Endothelial cell of hepatic sinusoid (primary cell): ENCODE data around the gene GFER.
"Not testable (repeated sequence)": the region's sequence is repeated elsewhere in the genome, so short reads cannot be mapped to it uniquely, and the experiment has no call there.

Source experiments
- in situ Hi-C: cut with HindIII; loops from 2 replicates; pipeline ENCODE4 v1.10.0; 2017; ENCODE audit warnings: low sequenced_read_pairs

GFER gene

GRCh38 chr16:1953734-1954133 lies 30.3 kb upstream of the GFER start:
- in situ Hi-C loops, result loop anchor here (10.0 kb wide), 1 partner anchor 211 kb away; no protein-coding TSS in a partner anchor

GRCh38 chr16:1957434-1958142 lies 26.4 kb upstream of the GFER start:
- in situ Hi-C loops, result loop anchor here (10.0 kb wide), 1 partner anchor 207 kb away; no protein-coding TSS in a partner anchor

DNA sequence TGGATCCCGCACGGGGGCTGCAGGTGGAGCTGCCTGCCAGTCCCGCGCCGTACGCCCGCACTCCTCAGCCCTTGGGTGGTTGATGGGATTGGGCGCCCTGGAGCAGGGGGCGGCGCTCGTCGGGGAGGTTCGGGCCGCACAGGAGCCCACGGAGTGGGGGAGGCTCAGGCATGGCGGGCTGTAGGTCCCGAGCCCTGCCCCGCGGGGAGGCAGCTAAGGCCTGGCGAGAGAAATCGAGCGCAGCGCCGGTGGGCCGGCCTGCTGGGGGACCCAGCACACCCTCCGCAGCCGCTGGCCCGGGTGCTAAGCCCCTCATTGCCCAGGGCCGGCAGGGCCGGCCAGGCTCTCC lies 25.9 kb upstream of the GFER start:
- in situ Hi-C loops, result loop anchor here (10.0 kb wide), 1 partner anchor 207 kb away; no protein-coding TSS in a partner anchor

GRCh38 chr16:1958715-1959268 lies 25.2 kb upstream of the GFER start:
- in situ Hi-C loops, result loop anchor here (10.0 kb wide), 1 partner anchor 206 kb away; no protein-coding TSS in a partner anchor

- in situ Hi-C loops, result loop anchor here (10.0 kb wide), 1 partner anchor 205 kb away; no protein-coding TSS in a partner anchor
These were observed 24.5 kb upstream of the GFER start, which contains the start of gene NDUFB10 for GRCh38 chr16:1959269-1960039. Gene NDUFB10, plus strand, starts transcription at chr16:1959538. Its CDS starts 87 bp downstream, at chr16:1959625.

GRCh38 chr16:1960665-1961630 lies 23.0 kb upstream of the GFER start:
- in situ Hi-C loops, result no loop called here

GRCh38 chr16:1961651-1962067 lies 22.3 kb upstream of the GFER start:
- in situ Hi-C loops, result no loop called here

- in situ Hi-C loops, result not testable (repeated sequence)
These were observed 21.5 kb upstream of the GFER start for GRCh38 chr16:1962161-1963153.

DNA sequence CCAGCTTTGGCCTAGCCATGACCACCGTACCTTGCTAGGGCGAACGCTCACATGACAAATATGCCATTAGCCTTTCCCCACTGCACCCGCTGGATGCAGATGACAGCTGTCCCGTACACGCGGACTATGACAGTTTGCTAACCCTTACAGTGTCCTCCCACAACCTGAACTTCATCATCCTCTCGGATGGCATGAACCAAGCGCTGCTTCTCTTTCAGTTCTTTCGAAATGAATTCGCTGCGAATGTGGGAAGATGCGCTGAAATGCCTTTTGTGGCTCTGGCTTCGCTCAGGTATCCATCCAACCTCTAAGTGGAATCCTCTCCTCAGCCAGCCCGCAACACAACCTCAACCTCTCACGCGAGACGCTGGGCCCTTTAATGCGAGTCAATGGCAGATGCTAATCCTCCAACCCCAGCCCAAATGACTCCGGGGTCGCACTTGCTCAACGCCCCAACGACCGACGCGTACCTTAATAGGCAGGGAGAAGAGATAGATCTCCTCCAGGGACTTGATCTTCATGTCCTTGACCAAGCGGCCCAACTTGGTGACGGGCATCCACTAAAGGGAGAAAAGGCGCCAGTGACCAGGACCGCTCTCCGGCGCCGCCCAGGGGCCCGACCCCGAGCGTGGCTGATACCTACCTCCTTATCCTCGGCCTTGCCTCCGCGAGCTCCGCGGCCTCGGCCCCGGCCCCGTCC lies 20.0 kb upstream of the GFER start:
- in situ Hi-C loops, result no loop called here

DNA sequence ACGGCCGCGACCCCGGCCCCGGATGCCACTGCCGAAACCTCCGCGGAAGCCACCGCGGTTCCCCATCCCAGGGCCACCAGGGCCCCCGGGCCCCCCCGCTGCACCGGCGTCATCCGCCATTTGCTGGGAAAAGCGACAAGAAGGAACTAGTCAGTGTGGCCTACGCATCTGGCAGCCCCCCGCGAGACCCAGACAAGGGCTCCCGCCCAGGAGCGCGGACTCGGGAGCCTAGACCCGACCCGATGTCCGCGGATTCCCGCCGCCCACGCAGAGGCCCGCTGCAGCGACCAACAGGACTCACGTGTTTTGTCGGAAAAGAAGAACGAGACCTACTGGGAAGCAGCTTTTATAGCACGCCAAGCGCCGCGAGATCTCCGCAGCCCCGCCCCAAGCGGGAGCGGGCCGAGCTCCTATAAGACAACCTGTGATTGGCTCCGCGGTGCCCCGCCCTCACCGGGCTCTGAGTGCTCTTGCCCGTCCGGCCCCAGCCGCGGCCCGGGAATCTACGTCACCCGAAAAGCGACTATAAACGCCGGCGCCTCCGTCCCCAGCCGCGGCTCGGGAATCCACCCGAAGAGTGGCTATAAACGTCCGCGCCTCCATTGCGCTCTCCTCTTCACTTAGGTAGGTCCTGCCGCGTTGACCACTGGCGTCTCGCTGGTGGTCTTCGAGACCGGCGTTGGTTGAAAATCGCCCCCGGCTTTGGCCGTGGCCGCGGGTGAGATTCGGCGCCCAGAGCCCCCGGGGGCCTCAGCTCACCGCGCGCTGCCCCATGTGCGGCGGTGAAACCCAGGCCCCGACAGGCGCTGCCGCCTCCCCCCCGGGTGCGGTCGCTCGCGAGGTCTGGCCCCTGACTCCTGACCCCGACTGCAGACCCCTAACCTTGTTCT lies 19.2 kb upstream of the GFER start, which contains the start of gene RPS2:
Gene RPS2, minus strand, starts transcription at position 321 of the 890 bp plus-strand sequence. Its CDS starts 201 bp downstream, at position 120.
- in situ Hi-C loops, result loop anchor here (5.0 kb wide), 1 partner anchor 73 kb away; no protein-coding TSS in a partner anchor

- in situ Hi-C loops, result loop anchor here (5.0 kb wide), 1 partner anchor 72 kb away; no protein-coding TSS in a partner anchor
These were observed 18.5 kb upstream of the GFER start for GRCh38 chr16:1965396-1966001.

DNA sequence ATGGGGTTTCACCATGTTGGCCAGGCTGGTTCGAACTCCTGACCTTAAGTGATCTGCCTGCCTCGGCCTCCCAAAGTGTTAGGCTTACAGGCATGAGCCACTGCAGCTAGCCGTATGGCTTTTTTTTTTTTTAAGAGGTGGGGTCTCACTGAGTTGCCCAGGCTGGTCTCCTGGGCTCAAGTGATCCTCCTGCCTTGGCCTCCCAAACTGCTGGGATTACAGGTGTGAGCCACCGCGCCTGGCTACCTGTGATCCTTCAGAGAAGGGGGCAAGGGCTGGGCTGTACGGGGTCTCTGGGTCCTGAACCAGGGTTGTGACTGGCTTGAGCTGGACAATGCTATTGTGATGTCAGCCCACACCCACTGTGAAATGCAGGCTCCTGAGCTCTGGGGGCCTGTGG lies 17.5 kb upstream of the GFER start, which contains the start of gene RNF151:
Gene RNF151, plus strand, starts transcription at position 397 of the 400 bp plus-strand sequence. CDS start 26 bp downstream, outside the sequence.
- in situ Hi-C loops, result loop anchor here (5.0 kb wide), 1 partner anchor 71 kb away; no protein-coding TSS in a partner anchor

DNA sequence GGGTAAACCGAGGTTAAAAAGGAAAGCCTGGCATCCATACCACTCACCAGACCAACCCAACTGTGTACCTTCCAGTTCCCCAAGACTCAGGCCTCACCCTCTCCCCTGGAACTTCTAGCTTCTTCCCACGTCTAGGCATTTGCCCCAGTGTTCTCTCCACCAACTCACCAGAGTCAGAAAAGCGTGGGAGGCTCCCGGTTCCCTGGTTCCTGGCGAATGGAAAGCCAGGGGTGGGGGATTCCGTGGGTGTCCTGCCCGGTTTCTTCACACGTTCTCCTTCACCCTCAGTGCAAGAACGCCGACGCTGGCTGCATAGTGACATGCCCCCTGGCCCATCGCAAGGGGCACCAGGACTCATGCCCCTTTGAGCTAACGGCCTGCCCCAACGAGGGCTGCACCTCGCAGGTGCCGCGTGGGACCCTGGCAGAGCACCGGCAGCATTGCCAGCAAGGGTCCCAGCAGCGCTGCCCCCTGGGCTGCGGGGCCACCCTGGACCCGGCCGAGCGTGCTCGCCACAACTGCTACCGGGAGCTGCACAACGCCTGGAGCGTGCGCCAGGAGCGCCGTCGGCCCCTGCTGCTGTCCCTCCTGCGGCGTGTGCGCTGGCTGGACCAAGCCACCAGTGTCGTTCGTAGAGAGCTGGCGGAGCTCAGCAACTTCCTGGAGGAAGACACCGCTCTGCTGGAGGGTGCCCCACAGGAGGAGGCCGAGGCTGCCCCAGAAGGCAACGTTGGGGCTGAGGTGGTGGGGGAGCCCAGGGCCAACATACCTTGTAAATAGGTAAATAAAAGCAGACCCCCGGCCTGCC lies 15.6 kb upstream of the GFER start:
- in situ Hi-C loops, result loop anchor here (5.0 kb wide), 1 partner anchor 69 kb away; no protein-coding TSS in a partner anchor

GRCh38 chr16:1971796-1972489 lies 12.1 kb upstream of the GFER start, which contains the start of gene TBL3:
Gene TBL3, plus strand, starts transcription at chr16:1972053. Its CDS starts 112 bp downstream, at chr16:1972165.
- in situ Hi-C loops, result no loop called here

- in situ Hi-C loops, result no loop called here
These were observed 11.5 kb upstream of the GFER start for GRCh38 chr16:1972490-1972877.
